ENCODE results near the gene HNRNPA0.

HNRNPA0 gene

GRCh38 chr5:137727623-137728022 is 26.5 kb downstream of the HNRNPA0 start:
- DNase-seq (ENCODE audit: low read depth), result no peak

GRCh38 chr5:137724251-137724650 is 29.9 kb downstream of the HNRNPA0 start:
- no peak for DNase-seq (ENCODE audit: low read depth)

DNA sequence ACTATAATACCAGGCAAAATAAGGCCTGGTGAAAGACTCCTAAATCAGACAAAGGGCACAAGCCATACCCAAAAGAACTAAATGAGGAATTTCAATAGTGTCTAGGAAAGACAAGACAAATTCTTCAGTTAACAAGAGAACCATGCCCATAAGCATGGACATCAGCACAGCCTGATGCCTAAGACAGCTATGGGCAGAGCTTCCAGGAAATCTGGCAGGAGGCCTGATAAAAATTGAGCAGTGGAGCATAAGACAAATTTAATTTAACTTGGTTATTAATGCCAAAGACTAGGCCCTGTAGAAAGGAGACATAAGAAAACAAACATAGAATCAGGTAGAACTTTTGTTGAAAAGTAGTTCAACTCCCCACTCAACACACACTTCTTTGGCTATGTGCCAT is 35.6 kb downstream of the HNRNPA0 start:
- DNase-seq (ENCODE audit: low read depth), result no peak

- DNase-seq (ENCODE audit: low read depth), result no peak
These were observed 37.8 kb downstream of the HNRNPA0 start for GRCh38 chr5:137716337-137716736.

DNA sequence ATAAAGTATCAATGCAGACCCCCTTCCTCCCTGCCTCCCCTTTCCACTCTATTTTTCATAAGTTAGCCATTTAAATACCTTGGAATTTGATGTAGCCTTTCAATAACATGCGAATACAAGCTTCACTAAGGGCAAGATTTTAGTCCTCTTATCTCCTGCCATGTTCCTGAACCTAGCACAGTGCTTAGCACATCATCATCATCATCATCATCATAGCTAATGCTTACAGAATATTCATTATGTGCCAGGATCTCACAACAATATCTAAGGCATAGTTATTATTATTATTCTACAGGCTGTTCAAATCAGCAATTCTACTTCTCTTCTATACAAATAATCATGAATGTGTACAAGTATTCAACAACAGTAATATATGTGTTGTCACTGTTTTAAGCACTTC is 38.7 kb downstream of the HNRNPA0 start:
- DNase-seq (ENCODE audit: low read depth), result no peak

DNA sequence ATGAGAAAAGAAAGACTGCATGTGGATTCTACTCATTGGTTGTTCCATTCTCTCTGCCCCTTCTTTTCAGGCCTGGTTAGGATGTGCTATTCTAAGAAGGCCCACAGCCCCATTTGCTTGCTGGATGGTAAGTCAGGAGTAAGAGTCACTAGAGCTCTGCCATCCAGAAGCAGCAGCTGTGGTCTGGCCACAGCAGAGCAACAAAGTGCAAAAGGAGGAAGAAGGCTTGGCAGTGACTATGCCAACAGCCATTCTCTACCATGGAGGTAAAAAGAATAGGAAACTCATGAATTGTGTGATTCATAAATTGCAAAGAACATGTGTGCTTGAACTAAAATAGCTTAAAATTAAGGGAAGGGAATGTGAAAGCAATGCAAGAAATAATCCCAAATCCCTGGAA is 39.2 kb downstream of the HNRNPA0 start:
- DNase-seq (ENCODE audit: low read depth), result no peak

- DNase-seq (ENCODE audit: low read depth), result no peak
These were observed 39.7 kb downstream of the HNRNPA0 start for GRCh38 chr5:137714494-137714893.

DNA sequence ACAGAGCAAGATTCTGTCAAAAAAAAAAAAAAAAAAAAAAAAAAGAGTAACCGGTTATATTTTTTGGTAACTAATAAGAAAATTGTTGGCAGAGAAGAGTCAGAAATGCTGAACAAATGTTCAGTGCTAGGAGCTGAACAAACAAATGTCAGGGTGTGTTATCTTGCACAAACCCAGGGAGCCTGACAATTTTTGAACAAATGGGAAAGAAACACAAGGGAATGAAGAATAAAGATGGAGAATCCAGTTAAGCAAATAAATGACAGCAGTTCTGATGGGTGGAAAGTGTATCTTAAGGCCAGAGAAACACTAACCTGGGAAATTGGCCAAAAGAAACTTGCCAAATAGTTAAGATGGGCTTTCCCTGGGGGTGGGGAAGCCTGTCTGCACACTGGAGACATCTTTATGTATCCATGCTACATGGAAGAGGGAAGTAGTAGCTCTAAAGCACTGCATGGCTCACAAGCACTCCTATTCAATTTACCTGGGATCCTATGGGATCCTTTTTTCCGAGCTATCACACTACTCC is 42.0 kb downstream of the HNRNPA0 start:
- no peak for DNase-seq (ENCODE audit: low read depth)

GRCh38 chr5:137710086-137710485 is 44.1 kb downstream of the HNRNPA0 start:
- DNase-seq (ENCODE audit: low read depth), result peak; percentile 17

GRCh38 chr5:137708796-137709559 is 45.2 kb downstream of the HNRNPA0 start:
- DNase-seq (ENCODE audit: low read depth), result no peak

- no peak for DNase-seq (ENCODE audit: low read depth)
These were observed 46.1 kb downstream of the HNRNPA0 start for GRCh38 chr5:137708062-137708461.

GRCh38 chr5:137706841-137707240 is 47.3 kb downstream of the HNRNPA0 start:
- peak; percentile 5 for DNase-seq (ENCODE audit: low read depth)

GRCh38 chr5:137705106-137705505 is 49.1 kb downstream of the HNRNPA0 start:
- no peak for DNase-seq (ENCODE audit: low read depth)

GRCh38 chr5:137703565-137703964 is 50.6 kb downstream of the HNRNPA0 start:
- no peak for DNase-seq (ENCODE audit: low read depth)

DNA sequence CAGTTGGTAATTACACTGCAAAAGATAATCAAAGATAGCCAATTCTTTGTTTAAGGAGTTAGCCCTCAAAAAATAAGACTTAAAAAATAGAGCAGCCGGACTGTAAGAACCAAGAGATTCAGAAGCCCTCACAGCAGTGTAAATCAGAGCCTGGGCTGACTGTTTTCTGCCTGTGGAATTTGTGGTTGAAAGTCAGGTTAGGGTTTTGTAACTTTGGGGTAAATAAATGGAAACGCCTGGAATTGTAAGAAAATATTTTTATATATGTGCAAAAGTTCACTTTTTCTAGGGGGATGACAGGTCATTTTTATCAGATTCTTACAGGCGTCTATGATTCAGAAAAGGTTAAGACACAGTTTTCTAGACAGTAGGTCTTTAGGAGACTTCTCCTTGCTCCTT is 53.9 kb downstream of the HNRNPA0 start:
- DNase-seq (ENCODE audit: low read depth), result no peak

DNA sequence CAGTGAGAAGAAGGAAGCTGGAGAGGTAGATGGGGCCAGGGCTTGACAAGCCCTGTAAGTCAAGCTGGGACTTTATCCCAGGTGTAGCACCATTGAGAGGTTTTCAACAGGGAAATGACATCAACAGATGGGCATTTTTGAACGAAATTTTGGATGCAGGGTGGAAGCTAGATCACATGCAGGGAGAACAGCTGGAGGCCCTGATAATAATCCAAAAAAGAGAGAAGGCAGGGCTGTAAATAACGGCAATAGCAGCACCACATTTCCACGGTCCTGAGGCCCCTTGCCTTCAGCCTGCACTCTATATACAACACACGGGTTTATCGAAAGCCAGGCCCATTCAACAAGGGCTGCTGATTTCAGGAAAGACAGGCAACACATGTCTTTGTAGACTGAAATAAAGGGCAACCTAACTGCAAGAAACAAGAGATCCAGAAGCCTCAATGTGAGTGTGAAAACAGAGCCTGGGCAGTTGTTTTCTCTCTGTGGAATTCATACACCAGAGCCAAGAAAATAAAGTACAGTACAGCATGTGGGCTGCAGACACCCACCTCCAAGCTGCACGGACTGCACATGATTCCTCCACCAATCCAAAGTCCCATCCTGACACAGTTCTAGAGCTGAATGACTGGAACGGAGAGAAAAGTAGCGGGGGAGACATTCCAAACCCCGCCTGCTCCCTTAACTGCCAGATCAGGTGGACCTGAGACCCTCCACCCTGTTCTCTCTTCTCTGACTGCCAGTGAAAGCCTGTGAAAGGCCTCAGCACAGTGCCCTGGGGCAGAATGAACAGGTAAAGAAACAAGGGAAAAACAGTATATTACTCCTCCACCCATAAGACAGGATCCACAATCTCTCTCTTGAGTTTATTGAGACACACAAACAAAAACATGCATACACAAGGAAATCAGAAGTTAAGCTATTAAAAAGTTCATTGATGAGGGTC is 54.6 kb downstream of the HNRNPA0 start:
- DNase-seq (ENCODE audit: low read depth), result no peak

DNA sequence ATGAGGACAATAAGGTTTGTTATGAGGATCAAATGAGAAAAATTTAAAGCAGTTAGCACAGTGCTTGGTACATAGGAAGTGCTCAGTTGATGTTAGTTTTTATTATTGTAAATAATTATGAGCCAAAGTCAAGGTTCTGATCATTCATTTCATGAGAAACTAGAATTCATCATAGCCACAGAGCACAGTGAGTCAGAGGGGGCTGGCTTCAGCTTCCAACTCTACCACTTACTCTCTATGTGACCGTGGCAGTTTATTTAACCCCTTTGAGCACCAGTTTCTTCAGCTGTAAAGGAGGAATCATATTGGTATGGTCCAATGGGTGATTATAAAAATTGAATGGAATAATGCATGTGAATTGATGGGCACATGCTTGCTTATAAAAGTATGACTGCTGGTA is 57.7 kb downstream of the HNRNPA0 start:
- DNase-seq (ENCODE audit: low read depth), result no peak

GRCh38 chr5:137695651-137696428 is 58.3 kb downstream of the HNRNPA0 start:
- no peak for DNase-seq (ENCODE audit: low read depth)
